GM13977 (cell line): ENCODE results near the gene CAMKV.
"Not testable (repeated sequence)": the region's sequence is repeated elsewhere in the genome, so short reads cannot be mapped to it uniquely, and the experiment has no call there.

Source experiments
- DNase-seq: peaks from one replicate; pipeline ENCODE4 v3.0.0; 2012; ENCODE audit warnings: low spot score
- CTCF ChIP-seq: IDR thresholded peaks from 2 replicates; pipeline ENCODE4 v1.5.1; 2012; ENCODE audit warnings: mild to moderate bottlenecking, control low read depth; ENCODE audit not compliant: insufficient read depth; ENCODE audit errors: extremely low read depth, missing control alignments
- in situ Hi-C: fragments of 300-500 bp; cut with MboI; formaldehyde crosslinking; loops from one replicate; pipeline ENCODE4 v1.12.0; 2022; ENCODE audit warnings: low sequenced_read_pairs, low pct_unique_long_range_greater_than_20kb, mixed read lengths, inconsistent platforms; ENCODE audit not compliant: unreplicated experiment

CAMKV gene

GRCh38 chr3:49910409-49911123 lies 40.9 kb upstream of the CAMKV start:
- in situ Hi-C loops = no loop called here
- no peak for DNase-seq
- TF ChIP-seq CTCF = no peak

- DNase-seq = no peak
- in situ Hi-C loops = no loop called here
- TF ChIP-seq CTCF = no peak
Measured at GRCh38 chr3:49908373-49909199, 38.9 kb upstream of the CAMKV start.

GRCh38 chr3:49906073-49906743 lies 36.5 kb upstream of the CAMKV start:
- in situ Hi-C loops = no loop called here
- DNase-seq = peak; percentile 90
- peak; percentile 81 for TF ChIP-seq CTCF

- in situ Hi-C loops, DNase-seq: not testable (repeated sequence)
Measured at GRCh38 chr3:49904448-49904847, 34.7 kb upstream of the CAMKV start.

- in situ Hi-C loops = no loop called here
- no peak for TF ChIP-seq CTCF
- DNase-seq = peak; percentile 93
Measured at GRCh38 chr3:49903451-49904424, 34.0 kb upstream of the CAMKV start, which contains the start of gene MST1R. MST1R (minus strand) TSS chr3:49903873; CDS start chr3:49903609, 264 bp downstream.

GRCh38 chr3:49902511-49903345 lies 33.0 kb upstream of the CAMKV start:
- no peak for DNase-seq
- TF ChIP-seq CTCF = no peak
- in situ Hi-C loops = no loop called here
